Neural progenitor cell (in vitro differentiated cells): ENCODE data around the gene RAP1GDS1. TPM values are rescaled to one million over a fixed set of nuclear protein-coding genes. Genes with fewer than 3 reads are reported as not detected.

Source experiments
- DNase-seq: peaks from one replicate; pipeline ENCODE4 v3.0.0-alpha.2; 2016; ENCODE audit warnings: low spot score
- H2AFZ ChIP-seq: fragments of 200-600 bp; sonication (generic); replicated peaks from 2 replicates; pipeline ENCODE4 v1.6.1; 2016; ENCODE audit warnings: antibody characterized with exemption
- H3F3A ChIP-seq: fragments of 200-600 bp; sonication (generic); 2 replicates; pipeline ENCODE4 v1.6.1; 2016; ENCODE audit warnings: antibody characterized with exemption, low read depth
- H3K27ac ChIP-seq: fragments of 200-600 bp; sonication (generic); 2 replicates; pipeline ENCODE4 v1.5.1; 2016; ENCODE audit warnings: mild to moderate bottlenecking
- H3K27me3 ChIP-seq: fragments of 200-600 bp; sonication (generic); 2 replicates; pipeline ENCODE4 v1.6.1; 2016; ENCODE audit warnings: mild to moderate bottlenecking, moderate library complexity
- H3K36me3 ChIP-seq: fragments of 200-600 bp; sonication (generic); 2 replicates; pipeline ENCODE4 v1.5.1; 2016
- H3K4me1 ChIP-seq: fragments of 200-600 bp; sonication (generic); 2 replicates; pipeline ENCODE4 v1.6.1; 2016; ENCODE audit warnings: mixed run types
- H3K4me2 ChIP-seq: fragments of 200-600 bp; sonication (generic); 2 replicates; pipeline ENCODE4 v1.6.1; 2016
- H3K4me3 ChIP-seq: fragments of 200-600 bp; sonication (generic); 2 replicates; pipeline ENCODE4 v1.5.1; 2016
- H3K79me2 ChIP-seq: fragments of 200-600 bp; sonication (generic); 2 replicates; pipeline ENCODE4 v1.6.1; 2016; ENCODE audit warnings: low read depth
- H3K9ac ChIP-seq: fragments of 200-600 bp; sonication (generic); 2 replicates; pipeline ENCODE4 v1.6.1; 2016
- H3K9me3 ChIP-seq: fragments of 200-600 bp; sonication (generic); 2 replicates; pipeline ENCODE4 v1.5.1; 2016; ENCODE audit warnings: low read depth
- H4K20me1 ChIP-seq: fragments of 200-600 bp; sonication (generic); 2 replicates; pipeline ENCODE4 v1.6.1; 2016; ENCODE audit warnings: low read depth
- H3K27ac Mint-ChIP-seq: 3 replicates; pipeline ENCODE4 v1.8.0; 2021; ENCODE audit warnings: mixed read lengths
- H3K27me3 Mint-ChIP-seq: 2 replicates; pipeline ENCODE4 v1.8.0; 2022; ENCODE audit warnings: low read depth, mild to moderate bottlenecking, inconsistent platforms, moderate library complexity, mixed read lengths; ENCODE audit not compliant: insufficient read depth
- H3K36me3 Mint-ChIP-seq: 3 replicates; pipeline ENCODE4 v1.8.0; 2021; ENCODE audit warnings: mixed read lengths
- H3K4me1 Mint-ChIP-seq: 3 replicates; pipeline ENCODE4 v1.8.0; 2021; ENCODE audit warnings: mixed read lengths
- H3K4me3 Mint-ChIP-seq: 3 replicates; pipeline ENCODE4 v1.8.0; 2021; ENCODE audit warnings: mild to moderate bottlenecking, moderate library complexity, mixed read lengths
- H3K9me3 Mint-ChIP-seq: 3 replicates; pipeline ENCODE4 v1.8.0; 2020; ENCODE audit warnings: mixed read lengths
- EZH2 ChIP-seq: fragments of 200-600 bp; sonication (generic); IDR thresholded peaks from 2 replicates; pipeline ENCODE4 v1.6.1; 2017; ENCODE audit warnings: antibody characterized with exemption, mild to moderate bottlenecking, moderate library complexity
- EZH2phosphoT487 ChIP-seq: fragments of 200-600 bp; sonication (generic); IDR thresholded peaks from 2 replicates; pipeline ENCODE4 v1.6.1; 2017; ENCODE audit warnings: antibody characterized with exemption
- total RNA-seq: library from RNA; depleted of rRNA; stranded (reverse); fragments of >200 nt; gene quantifications from 2 replicates; pipeline ENCODE4 v1.2.3, GENCODE V29; 2015; ENCODE audit warnings: low replicate concordance
- TF ChIP-seq, protein P1 (sequence below): fragments of 200-600 bp; sonication (generic); IDR thresholded peaks from 2 replicates; pipeline ENCODE4 v1.5.1; 2017; ENCODE audit warnings: antibody characterized with exemption, mild to moderate bottlenecking

RAP1GDS1 gene
- total RNA-seq, 1 donor from 2014 or later, result 65.1 TPM

DNA sequence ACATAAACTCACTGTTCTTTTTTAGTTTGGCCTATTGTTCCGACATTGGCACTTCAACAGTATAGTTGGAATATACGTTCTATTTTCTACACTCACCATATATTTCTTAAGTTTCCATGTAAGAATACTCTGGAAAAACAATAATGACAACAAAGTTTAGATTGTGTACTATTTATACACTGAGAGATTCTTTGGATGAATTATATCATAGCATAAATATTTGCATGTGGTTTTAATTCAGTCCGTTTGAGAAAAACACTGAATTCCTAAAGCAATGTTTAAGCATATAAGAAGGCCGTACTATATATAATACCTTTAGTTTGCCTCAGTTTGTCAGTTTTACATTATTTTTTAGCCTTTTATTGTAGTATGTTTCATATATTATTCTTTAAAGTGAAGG lies 82.4 kb downstream of the RAP1GDS1 start:
- no peaks in the 10 kb centered on the region for H3K9me3 ChIP-seq
- H3K36me3 ChIP-seq, result peaks cover 5% of the 10 kb centered on the region
- no peaks in the 10 kb centered on the region for H4K20me1 ChIP-seq
- peaks cover 4% of the 10 kb centered on the region for H3K4me1 Mint-ChIP-seq
- H2AFZ ChIP-seq, result no peak overlapping the region
- H3K79me2 ChIP-seq, result no peaks in the 10 kb centered on the region
- no peak for DNase-seq
- no peaks in the 10 kb centered on the region for H3K27me3 ChIP-seq
- H3K27ac ChIP-seq, result no peak overlapping the region
- no peak overlapping the region for H3K27ac Mint-ChIP-seq
- peaks cover 7% of the 10 kb centered on the region for H3K36me3 Mint-ChIP-seq
- H3K4me1 ChIP-seq, result no peaks in the 10 kb centered on the region
- TF ChIP-seq EZH2phosphoT487 (no peak), EZH2 (no peak)
- TF ChIP-seq, protein P1, sequence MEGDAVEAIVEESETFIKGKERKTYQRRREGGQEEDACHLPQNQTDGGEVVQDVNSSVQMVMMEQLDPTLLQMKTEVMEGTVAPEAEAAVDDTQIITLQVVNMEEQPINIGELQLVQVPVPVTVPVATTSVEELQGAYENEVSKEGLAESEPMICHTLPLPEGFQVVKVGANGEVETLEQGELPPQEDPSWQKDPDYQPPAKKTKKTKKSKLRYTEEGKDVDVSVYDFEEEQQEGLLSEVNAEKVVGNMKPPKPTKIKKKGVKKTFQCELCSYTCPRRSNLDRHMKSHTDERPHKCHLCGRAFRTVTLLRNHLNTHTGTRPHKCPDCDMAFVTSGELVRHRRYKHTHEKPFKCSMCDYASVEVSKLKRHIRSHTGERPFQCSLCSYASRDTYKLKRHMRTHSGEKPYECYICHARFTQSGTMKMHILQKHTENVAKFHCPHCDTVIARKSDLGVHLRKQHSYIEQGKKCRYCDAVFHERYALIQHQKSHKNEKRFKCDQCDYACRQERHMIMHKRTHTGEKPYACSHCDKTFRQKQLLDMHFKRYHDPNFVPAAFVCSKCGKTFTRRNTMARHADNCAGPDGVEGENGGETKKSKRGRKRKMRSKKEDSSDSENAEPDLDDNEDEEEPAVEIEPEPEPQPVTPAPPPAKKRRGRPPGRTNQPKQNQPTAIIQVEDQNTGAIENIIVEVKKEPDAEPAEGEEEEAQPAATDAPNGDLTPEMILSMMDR, result no peak
- peaks cover 3% of the 10 kb centered on the region for H3K9me3 Mint-ChIP-seq
- H3K9ac ChIP-seq, result no peak overlapping the region
- H3K27me3 Mint-ChIP-seq, result no peaks in the 10 kb centered on the region
- no peak overlapping the region for H3K4me3 ChIP-seq
- H3F3A ChIP-seq, result no peaks in the 10 kb centered on the region
- H3K4me3 Mint-ChIP-seq, result no peak overlapping the region
- no peak overlapping the region for H3K4me2 ChIP-seq

GRCh38 chr4:98345838-98346237 lies 84.7 kb downstream of the RAP1GDS1 start:
- Mint-ChIP-seq H3K27me3 (no peaks in the 10 kb centered on the region), H3K4me1 (peaks cover 4% of the 10 kb centered on the region), H3K4me3 (no peak overlapping the region), H3K9me3 (peaks cover 10% of the 10 kb centered on the region), H3K27ac (no peak overlapping the region), H3K36me3 (peaks cover 10% of the 10 kb centered on the region)
- Histone ChIP-seq H3K4me1 (no peaks in the 10 kb centered on the region), H3K9ac (no peak overlapping the region), H3K4me3 (no peak overlapping the region), H3K79me2 (peaks cover 7% of the 10 kb centered on the region), H4K20me1 (no peaks in the 10 kb centered on the region), H3K36me3 (peaks cover 5% of the 10 kb centered on the region), H3K9me3 (no peaks in the 10 kb centered on the region), H3F3A (no peaks in the 10 kb centered on the region), H3K27ac (no peak overlapping the region), H2AFZ (no peak overlapping the region), H3K4me2 (no peak overlapping the region), H3K27me3 (no peaks in the 10 kb centered on the region)
- TF ChIP-seq EZH2 (no peak), EZH2phosphoT487 (no peak)
- TF ChIP-seq, protein P1, result no peak
- no peak for DNase-seq

- no peaks in the 10 kb centered on the region for H3K4me1 Mint-ChIP-seq
- Histone ChIP-seq H3K79me2 (peaks cover 7% of the 10 kb centered on the region), H2AFZ (no peak overlapping the region), H3K27me3 (no peaks in the 10 kb centered on the region), H3K4me1 (no peaks in the 10 kb centered on the region), H3K9me3 (no peaks in the 10 kb centered on the region), H4K20me1 (no peaks in the 10 kb centered on the region), H3K9ac (no peak overlapping the region), H3K36me3 (no peaks in the 10 kb centered on the region), H3K4me2 (no peak overlapping the region), H3F3A (no peaks in the 10 kb centered on the region), H3K27ac (no peak overlapping the region), H3K4me3 (no peak overlapping the region)
- peaks cover 10% of the 10 kb centered on the region for H3K9me3 Mint-ChIP-seq
- no peak overlapping the region for H3K27ac Mint-ChIP-seq
- no peak overlapping the region for H3K4me3 Mint-ChIP-seq
- peaks cover 12% of the 10 kb centered on the region for H3K36me3 Mint-ChIP-seq
- no peak for TF ChIP-seq EZH2phosphoT487
- DNase-seq, result no peak
- no peaks in the 10 kb centered on the region for H3K27me3 Mint-ChIP-seq
Observed at GRCh38 chr4:98352396-98352795, 91.2 kb downstream of the RAP1GDS1 start.

DNA sequence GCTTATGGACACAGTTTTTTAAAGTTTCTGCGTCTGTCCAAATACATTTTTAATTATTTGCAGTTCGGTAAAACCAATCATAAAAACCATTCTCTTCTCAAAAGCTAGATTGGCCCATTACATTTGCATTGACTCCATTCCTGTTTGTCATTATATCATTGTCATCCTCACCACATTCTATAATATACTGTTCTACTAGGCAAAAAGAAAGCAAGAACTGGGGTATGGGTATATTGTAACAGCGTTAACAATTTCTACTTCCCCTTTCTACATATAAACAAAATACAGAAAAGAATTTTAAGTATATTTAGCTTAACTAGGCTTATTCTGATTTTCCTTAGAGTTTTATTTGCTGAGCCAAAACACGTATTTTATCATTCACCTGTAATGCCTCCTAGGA lies 91.8 kb downstream of the RAP1GDS1 start:
- Histone ChIP-seq H3K9me3 (no peaks in the 10 kb centered on the region), H3K27me3 (no peaks in the 10 kb centered on the region), H3K9ac (no peak overlapping the region), H3K4me1 (no peaks in the 10 kb centered on the region), H2AFZ (no peak overlapping the region), H3K4me2 (no peak overlapping the region), H4K20me1 (no peaks in the 10 kb centered on the region), H3K27ac (no peak overlapping the region), H3F3A (no peaks in the 10 kb centered on the region), H3K79me2 (peaks cover 7% of the 10 kb centered on the region), H3K36me3 (no peaks in the 10 kb centered on the region), H3K4me3 (no peak overlapping the region)
- H3K27ac Mint-ChIP-seq, result no peak overlapping the region
- no peak overlapping the region for H3K4me3 Mint-ChIP-seq
- peaks cover 12% of the 10 kb centered on the region for H3K36me3 Mint-ChIP-seq
- TF ChIP-seq, protein P1, result no peak
- TF ChIP-seq EZH2 (no peak), EZH2phosphoT487 (no peak)
- no peak for DNase-seq
- peaks cover 10% of the 10 kb centered on the region for H3K9me3 Mint-ChIP-seq
- H3K4me1 Mint-ChIP-seq, result no peaks in the 10 kb centered on the region
- H3K27me3 Mint-ChIP-seq, result no peaks in the 10 kb centered on the region
